ENCODE measurements around the gene C4BPB.

The C4BPB gene

DNA sequence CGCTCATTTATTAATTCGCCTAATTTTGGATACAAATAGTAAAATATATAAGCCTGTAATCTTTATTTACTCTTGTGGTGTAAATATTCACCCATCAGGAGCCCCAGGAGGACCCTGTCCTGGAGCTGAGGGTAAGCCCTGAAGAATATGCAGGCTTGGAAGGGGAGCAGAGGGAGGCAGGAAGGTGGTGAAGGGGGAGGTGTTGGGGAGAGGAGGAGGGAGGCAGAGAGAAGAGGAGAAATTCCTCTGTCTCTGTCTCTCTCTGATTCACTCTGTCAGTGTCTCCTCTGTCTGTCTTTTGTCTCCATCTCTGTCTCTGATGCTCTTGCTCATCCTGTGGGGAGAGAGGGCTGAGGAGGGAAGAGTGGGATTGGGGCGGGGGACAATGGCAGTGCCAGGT is 2.8 kb upstream of the C4BPB start:
- no peak overlapping the region for H2AK5ac ChIP-seq (ENCODE audit: low read depth, low read length)
- no peak overlapping the region for H2BK120ac ChIP-seq (ENCODE audit: low read depth, low read length)
- H4K91ac ChIP-seq (ENCODE audit: low read depth, low read length, poor library complexity) = no peak overlapping the region
- peaks cover 0 to 1% of the 10 kb centered on the region in 2 donors for H3K4me1 ChIP-seq (ENCODE audit: control insufficient read depth in 2 of 2, insufficient read depth in 1 of 2, low read depth in 1 of 2, low read length in 2 of 2)
- H3K18ac ChIP-seq (ENCODE audit: low read length) = no peak overlapping the region
- H3K79me1 ChIP-seq (ENCODE audit: low read depth, low read length) = no peaks in the 10 kb centered on the region
- no peak overlapping the region for H3K14ac ChIP-seq (ENCODE audit: low read length)
- no peak overlapping the region for H4K8ac ChIP-seq (ENCODE audit: low read depth, low read length)
- H2BK15ac ChIP-seq (ENCODE audit: low read length) = no peak overlapping the region
- no peak overlapping the region for H3K4me2 ChIP-seq (ENCODE audit: insufficient read depth, low read length, poor library complexity, severe bottlenecking)
- no peak overlapping the region for H2BK12ac ChIP-seq (ENCODE audit: low read length)
- no peaks in the 10 kb centered on the region for H3K36me3 ChIP-seq (replicated peaks in 1 of 2; ENCODE audit: control insufficient read depth in 2 of 2, insufficient read depth in 2 of 2, low read length in 2 of 2)
- H2AFZ ChIP-seq (ENCODE audit: low read length) = no peak overlapping the region
- H3K4ac ChIP-seq (ENCODE audit: low read length) = no peak overlapping the region
- H2BK5ac ChIP-seq (ENCODE audit: low read length) = no peak overlapping the region
- H3K9me3 ChIP-seq (replicated peaks in 1 of 2; ENCODE audit: control insufficient read depth in 2 of 2, insufficient read depth in 1 of 2, low read depth in 1 of 2, low read length in 2 of 2) = no peaks in the 10 kb centered on the region
- DNase-seq (ENCODE audit: low spot score) = no peak
- H3K23ac ChIP-seq (ENCODE audit: low read depth, low read length, poor library complexity) = no peak overlapping the region
- no peak overlapping the region for H3K4me3 ChIP-seq (ENCODE audit: low read length in 2 of 2)
- no peak overlapping the region for H3K27ac ChIP-seq (replicated peaks; ENCODE audit: low read length)
- H3K27me3 ChIP-seq (ENCODE audit: control insufficient read depth in 3 of 3, insufficient read depth in 3 of 3, low read depth in 1 of 3, low read length in 3 of 3) = peaks cover 0 to 9% (median 0%) of the 10 kb centered on the region in 3 experiments
- no peak overlapping the region for H3K9ac ChIP-seq (ENCODE audit: low read depth, low read length, poor library complexity)
- WGBS, 2 donors (ENCODE audit: extremely low coverage in 2 of 2, insufficient read length in 2 of 2, insufficient replicate concordance in 1 of 2) = no CpG with 5 or more reads among the region's 3 CpGs

GRCh38 chr1:207088161-207088560 is 499 bp upstream of the C4BPB start:
- Histone ChIP-seq H3K4me3 (ENCODE audit: low read length in 2 of 2) (no peak overlapping the region), H3K4me1 (ENCODE audit: control insufficient read depth in 2 of 2, insufficient read depth in 1 of 2, low read depth in 1 of 2, low read length in 2 of 2) (peaks cover 0 to 1% of the 10 kb centered on the region in 2 donors), H2BK120ac (ENCODE audit: low read depth, low read length) (no peak overlapping the region), H3K27me3 (ENCODE audit: control insufficient read depth in 3 of 3, insufficient read depth in 3 of 3, low read depth in 1 of 3, low read length in 3 of 3) (peaks cover 0 to 14% (median 0%) of the 10 kb centered on the region in 3 experiments), H3K18ac (ENCODE audit: low read length) (no peak overlapping the region), H3K23ac (ENCODE audit: low read depth, low read length, poor library complexity) (no peak overlapping the region), H2BK12ac (ENCODE audit: low read length) (no peak overlapping the region), H3K9ac (ENCODE audit: low read depth, low read length, poor library complexity) (no peak overlapping the region), H3K4ac (ENCODE audit: low read length) (no peak overlapping the region), H2AFZ (ENCODE audit: low read length) (no peak overlapping the region), H4K8ac (ENCODE audit: low read depth, low read length) (no peak overlapping the region), H3K79me1 (ENCODE audit: low read depth, low read length) (no peaks in the 10 kb centered on the region), H3K14ac (ENCODE audit: low read length) (no peak overlapping the region), H4K91ac (ENCODE audit: low read depth, low read length, poor library complexity) (no peak overlapping the region), H3K36me3 (replicated peaks in 1 of 2; ENCODE audit: control insufficient read depth in 2 of 2, insufficient read depth in 2 of 2, low read length in 2 of 2) (no peaks in the 10 kb centered on the region), H3K4me2 (ENCODE audit: insufficient read depth, low read length, poor library complexity, severe bottlenecking) (no peak overlapping the region), H2BK15ac (ENCODE audit: low read length) (no peak overlapping the region), H2BK5ac (ENCODE audit: low read length) (no peak overlapping the region), H3K9me3 (replicated peaks in 1 of 2; ENCODE audit: control insufficient read depth in 2 of 2, insufficient read depth in 1 of 2, low read depth in 1 of 2, low read length in 2 of 2) (no peaks in the 10 kb centered on the region), H3K27ac (replicated peaks; ENCODE audit: low read length) (no peak overlapping the region), H2AK5ac (ENCODE audit: low read depth, low read length) (no peak overlapping the region)
- no peak for DNase-seq (ENCODE audit: low spot score)
- no CpG with 5 or more reads among the region's 2 CpGs for WGBS, 2 donors (ENCODE audit: extremely low coverage in 2 of 2, insufficient read length in 2 of 2, insufficient replicate concordance in 1 of 2)

GRCh38 chr1:207089627-207090355 is 1.1 kb downstream of the C4BPB start:
- no CpG with 5 or more reads among the region's 17 CpGs for WGBS, 2 donors (ENCODE audit: extremely low coverage in 2 of 2, insufficient read length in 2 of 2, insufficient replicate concordance in 1 of 2)
- no peak overlapping the region for H2BK12ac ChIP-seq (ENCODE audit: low read length)
- no peaks in the 10 kb centered on the region for H3K36me3 ChIP-seq (replicated peaks in 1 of 2; ENCODE audit: control insufficient read depth in 2 of 2, insufficient read depth in 2 of 2, low read length in 2 of 2)
- no peak for DNase-seq (ENCODE audit: low spot score)
- H3K23ac ChIP-seq (ENCODE audit: low read depth, low read length, poor library complexity) = no peak overlapping the region
- H3K9me3 ChIP-seq (replicated peaks in 1 of 2; ENCODE audit: control insufficient read depth in 2 of 2, insufficient read depth in 1 of 2, low read depth in 1 of 2, low read length in 2 of 2) = no peaks in the 10 kb centered on the region
- H2BK5ac ChIP-seq (ENCODE audit: low read length) = no peak overlapping the region
- H3K4me2 ChIP-seq (ENCODE audit: insufficient read depth, low read length, poor library complexity, severe bottlenecking) = no peak overlapping the region
- H2AK5ac ChIP-seq (ENCODE audit: low read depth, low read length) = no peak overlapping the region
- H3K14ac ChIP-seq (ENCODE audit: low read length) = no peak overlapping the region
- H3K27me3 ChIP-seq (ENCODE audit: control insufficient read depth in 3 of 3, insufficient read depth in 3 of 3, low read depth in 1 of 3, low read length in 3 of 3) = peaks cover 0 to 14% (median 0%) of the 10 kb centered on the region in 3 experiments
- H2BK120ac ChIP-seq (ENCODE audit: low read depth, low read length) = no peak overlapping the region
- no peak overlapping the region for H2AFZ ChIP-seq (ENCODE audit: low read length)
- no peak overlapping the region for H3K4me3 ChIP-seq (ENCODE audit: low read length in 2 of 2)
- no peak overlapping the region for H3K9ac ChIP-seq (ENCODE audit: low read depth, low read length, poor library complexity)
- no peak overlapping the region for H3K27ac ChIP-seq (replicated peaks; ENCODE audit: low read length)
- H3K18ac ChIP-seq (ENCODE audit: low read length) = no peak overlapping the region
- H4K91ac ChIP-seq (ENCODE audit: low read depth, low read length, poor library complexity) = no peak overlapping the region
- no peaks in the 10 kb centered on the region for H3K79me1 ChIP-seq (ENCODE audit: low read depth, low read length)
- no peak overlapping the region for H2BK15ac ChIP-seq (ENCODE audit: low read length)
- H3K4me1 ChIP-seq (ENCODE audit: control insufficient read depth in 2 of 2, insufficient read depth in 1 of 2, low read depth in 1 of 2, low read length in 2 of 2) = peaks cover 0 to 1% of the 10 kb centered on the region in 2 donors
- H4K8ac ChIP-seq (ENCODE audit: low read depth, low read length) = no peak overlapping the region
- H3K4ac ChIP-seq (ENCODE audit: low read length) = no peak overlapping the region

GRCh38 chr1:207091200-207091908 is 2.7 kb downstream of the C4BPB start:
- Histone ChIP-seq H3K4me1 (ENCODE audit: control insufficient read depth in 2 of 2, insufficient read depth in 1 of 2, low read depth in 1 of 2, low read length in 2 of 2) (no peaks in the 10 kb centered on the region), H2BK15ac (ENCODE audit: low read length) (no peak overlapping the region), H3K14ac (ENCODE audit: low read length) (no peak overlapping the region), H4K8ac (ENCODE audit: low read depth, low read length) (no peak overlapping the region), H3K36me3 (replicated peaks in 1 of 2; ENCODE audit: control insufficient read depth in 2 of 2, insufficient read depth in 2 of 2, low read length in 2 of 2) (no peaks in the 10 kb centered on the region), H3K79me1 (ENCODE audit: low read depth, low read length) (no peaks in the 10 kb centered on the region), H3K27me3 (ENCODE audit: control insufficient read depth in 3 of 3, insufficient read depth in 3 of 3, low read depth in 1 of 3, low read length in 3 of 3) (peaks cover 0 to 9% (median 0%) of the 10 kb centered on the region in 3 experiments), H2AK5ac (ENCODE audit: low read depth, low read length) (no peak overlapping the region), H2BK5ac (ENCODE audit: low read length) (no peak overlapping the region), H2AFZ (ENCODE audit: low read length) (no peak overlapping the region), H2BK120ac (ENCODE audit: low read depth, low read length) (no peak overlapping the region), H4K91ac (ENCODE audit: low read depth, low read length, poor library complexity) (no peak overlapping the region), H3K9me3 (replicated peaks in 1 of 2; ENCODE audit: control insufficient read depth in 2 of 2, insufficient read depth in 1 of 2, low read depth in 1 of 2, low read length in 2 of 2) (no peaks in the 10 kb centered on the region), H3K4ac (ENCODE audit: low read length) (no peak overlapping the region), H3K18ac (ENCODE audit: low read length) (no peak overlapping the region), H3K4me3 (ENCODE audit: low read length in 2 of 2) (no peak overlapping the region), H2BK12ac (ENCODE audit: low read length) (no peak overlapping the region), H3K27ac (replicated peaks; ENCODE audit: low read length) (no peak overlapping the region), H3K9ac (ENCODE audit: low read depth, low read length, poor library complexity) (no peak overlapping the region), H3K23ac (ENCODE audit: low read depth, low read length, poor library complexity) (no peak overlapping the region), H3K4me2 (ENCODE audit: insufficient read depth, low read length, poor library complexity, severe bottlenecking) (no peak overlapping the region)
- no peak for DNase-seq (ENCODE audit: low spot score)
- WGBS, 2 donors (ENCODE audit: extremely low coverage in 2 of 2, insufficient read length in 2 of 2, insufficient replicate concordance in 1 of 2) = no CpG with 5 or more reads among the region's 4 CpGs
